H9 (cell line): ENCODE results near the gene CYP2S1. TPM values are rescaled to one million over a fixed set of nuclear protein-coding genes. Genes with fewer than 3 reads are reported as not detected.
A peak's percentile ranks its signal among the peaks of the same experiment; 100 is the strongest.

ENCODE experiments used
- DNase-seq: peaks from one replicate; pipeline ENCODE4 v3.0.0-alpha.2; 2017
- H2AFZ ChIP-seq: one replicate; pipeline ENCODE4 v1.6.1; 2013; ENCODE audit warnings: mild to moderate bottlenecking, low read length, control low read depth, moderate library complexity
- H2AK5ac ChIP-seq: 2 replicates; pipeline ENCODE4 v1.6.1; 2013; ENCODE audit warnings: low read length, control low read depth, mixed read lengths; ENCODE audit not compliant: insufficient read length
- H2BK120ac ChIP-seq: one replicate; pipeline ENCODE4 v1.6.1; 2013; ENCODE audit warnings: low read depth, mild to moderate bottlenecking, low read length, control low read depth, inconsistent platforms; ENCODE audit not compliant: poor library complexity, severe bottlenecking
- H2BK12ac ChIP-seq: 2 replicates; pipeline ENCODE4 v1.6.1; 2013; ENCODE audit warnings: low read length, control low read depth, mixed read lengths, low read depth; ENCODE audit not compliant: insufficient read length
- H2BK15ac ChIP-seq: 2 replicates; pipeline ENCODE4 v1.6.1; 2013; ENCODE audit warnings: low read depth, low read length, control low read depth
- H2BK20ac ChIP-seq: one replicate; pipeline ENCODE4 v1.6.1; 2013; ENCODE audit warnings: low read depth, mild to moderate bottlenecking, low read length, control low read depth, inconsistent platforms; ENCODE audit not compliant: poor library complexity, severe bottlenecking
- H2BK5ac ChIP-seq: 2 replicates; pipeline ENCODE4 v1.6.1; 2013; ENCODE audit warnings: low read length, control low read depth, mixed read lengths; ENCODE audit not compliant: insufficient read length
- H3K14ac ChIP-seq: 2 replicates; pipeline ENCODE4 v1.6.1; 2013; ENCODE audit warnings: low read length, control low read depth; ENCODE audit not compliant: insufficient read depth
- H3K18ac ChIP-seq: 2 replicates; pipeline ENCODE4 v1.6.1; 2013; ENCODE audit warnings: low read depth, mild to moderate bottlenecking, mixed read lengths, low read length, control low read depth; ENCODE audit not compliant: insufficient read length
- H3K23ac ChIP-seq: 2 replicates; pipeline ENCODE4 v1.6.1; 2013; ENCODE audit warnings: low read length, control low read depth, mixed read lengths, low read depth; ENCODE audit not compliant: insufficient read length
- H3K23me2 ChIP-seq: 2 replicates; pipeline ENCODE4 v1.6.1; 2013; ENCODE audit warnings: low read depth, mild to moderate bottlenecking, mixed read lengths, low read length, control low read depth; ENCODE audit not compliant: insufficient read length, poor library complexity, severe bottlenecking
- H3K27ac ChIP-seq: 2 replicates; pipeline ENCODE4 v1.5.1; 2013; ENCODE audit warnings: low read length, control low read depth, mixed read lengths, low read depth; ENCODE audit not compliant: insufficient read length
- H3K27me3 ChIP-seq: 2 replicates; pipeline ENCODE4 v1.6.1; 2013; ENCODE audit warnings: low read length, control low read depth, inconsistent platforms; ENCODE audit not compliant: insufficient read depth
- H3K4ac ChIP-seq: 2 replicates; pipeline ENCODE4 v1.6.1; 2013; ENCODE audit warnings: low read depth, mild to moderate bottlenecking, control low read depth, inconsistent platforms, low read length, moderate library complexity
- H3K4me1 ChIP-seq: 2 replicates; pipeline ENCODE4 v1.6.1; 2013; ENCODE audit warnings: low read length, control low read depth, inconsistent platforms; ENCODE audit not compliant: insufficient read depth
- H3K4me2 ChIP-seq: 2 replicates; pipeline ENCODE4 v1.6.1; 2013; ENCODE audit warnings: low read length, control low read depth, mixed read lengths; ENCODE audit not compliant: insufficient read length, insufficient read depth
- H3K56ac ChIP-seq: 2 replicates; pipeline ENCODE4 v1.6.1; 2013; ENCODE audit warnings: low read depth, mild to moderate bottlenecking, mixed read lengths, low read length, control low read depth; ENCODE audit not compliant: insufficient read length
- H3K79me1 ChIP-seq: 2 replicates; pipeline ENCODE4 v1.6.1; 2013; ENCODE audit warnings: low read depth, mild to moderate bottlenecking, moderate library complexity, low read length, control low read depth, inconsistent platforms; ENCODE audit not compliant: insufficient read depth, poor library complexity, severe bottlenecking
- H3K79me2 ChIP-seq: 2 replicates; pipeline ENCODE4 v1.6.1; 2013; ENCODE audit warnings: low read length, control low read depth, inconsistent platforms; ENCODE audit not compliant: insufficient read depth
- H3K9ac ChIP-seq: 2 replicates; pipeline ENCODE4 v1.6.1; 2013; ENCODE audit warnings: low read length, control low read depth, mixed read lengths; ENCODE audit not compliant: insufficient read length; ENCODE audit errors: extremely low read depth
- H3K9me3 ChIP-seq: one replicate; pipeline ENCODE4 v1.6.1; 2013; ENCODE audit warnings: low read depth, low read length, inconsistent platforms; ENCODE audit not compliant: control insufficient read depth
- H3T11ph ChIP-seq: one replicate; pipeline ENCODE4 v1.6.1; 2013; ENCODE audit warnings: mild to moderate bottlenecking, low read length, control low read depth, inconsistent platforms
- H4K20me1 ChIP-seq: one replicate; pipeline ENCODE4 v1.6.1; 2013; ENCODE audit not compliant: control insufficient read depth, insufficient read length, insufficient read depth
- H4K5ac ChIP-seq: 2 replicates; pipeline ENCODE4 v1.6.1; 2013; ENCODE audit warnings: low read depth, mild to moderate bottlenecking, mixed read lengths, low read length, control low read depth; ENCODE audit not compliant: insufficient read length
- H4K8ac ChIP-seq: replicated peaks from 2 replicates; pipeline ENCODE4 v1.6.1; 2013; ENCODE audit warnings: low read length, control low read depth, mixed read lengths, low read depth; ENCODE audit not compliant: insufficient read length
- H4K91ac ChIP-seq: 2 replicates; pipeline ENCODE4 v1.6.1; 2013; ENCODE audit warnings: low read depth, mild to moderate bottlenecking, moderate library complexity, mixed read lengths, low read length, control low read depth; ENCODE audit not compliant: insufficient read length
- H3K27ac Mint-ChIP-seq, 3 experiments: 2 replicates in 2 of 3; 3 replicates in 1 of 3; pipeline ENCODE4 v1.8.0; 2020 to 2021; ENCODE audit warnings: mixed read lengths in 3 of 3, mild to moderate bottlenecking in 1 of 3, moderate library complexity in 1 of 3
- H3K27me3 Mint-ChIP-seq: 2 replicates; pipeline ENCODE4 v1.8.0; 2021; ENCODE audit warnings: low read depth, mild to moderate bottlenecking, moderate library complexity, mixed read lengths
- H3K36me3 Mint-ChIP-seq, 3 experiments: 2 replicates in 2 of 3; 3 replicates in 1 of 3; pipeline ENCODE4 v1.8.0; 2020 to 2021; ENCODE audit warnings: low read depth in 3 of 3, mixed read lengths in 3 of 3; ENCODE audit not compliant: insufficient read depth in 1 of 3
- H3K4me1 Mint-ChIP-seq, 2 experiments: 2 replicates each; pipeline ENCODE4 v1.8.0; 2020; ENCODE audit warnings: mixed read lengths in 2 of 2
- H3K4me3 Mint-ChIP-seq, 2 experiments: 2 replicates in 1 of 2; 3 replicates in 1 of 2; pipeline ENCODE4 v1.8.0; 2020 to 2021; ENCODE audit warnings: mild to moderate bottlenecking in 2 of 2, mixed read lengths in 2 of 2, moderate library complexity in 1 of 2
- H3K9me3 Mint-ChIP-seq, 2 experiments: 2 replicates in 1 of 2; 3 replicates in 1 of 2; pipeline ENCODE4 v1.8.0; 2020; ENCODE audit warnings: mild to moderate bottlenecking in 2 of 2, mixed read lengths in 2 of 2, moderate library complexity in 1 of 2
- CTCF ChIP-seq: fragments of 200-600 bp; sonication (generic); conservative IDR thresholded peaks from 3 replicates; pipeline ENCODE4 v1.8.0; 2021; ENCODE audit warnings: antibody characterized with exemption, mild to moderate bottlenecking
- WGBS: extraction: QIAGEN DNeasy Blood & Tissue Kit; methylation state at CpG from one replicate; pipeline ENCODE4 v1.1.7; 2013; ENCODE audit warnings: missing lambda C conversion rate, low lambda C conversion rate, mixed read lengths; ENCODE audit not compliant: insufficient read length; ENCODE audit errors: extremely low coverage; 5-methylcytosine and 5-hydroxymethylcytosine counted together
- long read RNA-seq: library from polyadenylated mRNA; unstranded; transcript quantifications from one replicate; pipeline ENCODE4 v2.0.0, GENCODE V29; 2020
- total RNA-seq: library from RNA; stranded (reverse); gene quantifications from 2 replicates; pipeline ENCODE4 v1.2.1, GENCODE V29; 2021

Gene CYP2S1
- total RNA-seq, result 159 and 175 TPM in 2 replicates
- long read RNA-seq, transcript CYP2S1-201 (9 exons, 2,782 nt), result major isoform, 140 of 213 reads
- long read RNA-seq, partial matches to known transcripts, result 20 of 213 reads
- long read RNA-seq, other reads (novel, unspliced or antisense), result 51 of 213 reads

GRCh38 chr19:41192574-41193429 lies at the start of gene CYP2S1:
Gene CYP2S1 (plus strand): TSS chr19:41193219. CDS start chr19:41193265, 46 bp downstream.
- H4K20me1 ChIP-seq, result peaks cover 2% of the 10 kb centered on the region
- no peak within 1 kb of the TSS for H3T11ph ChIP-seq
- H3K4me2 ChIP-seq, result peak within 1 kb of the TSS; percentile 76
- H3K27me3 ChIP-seq, result no peaks in the 10 kb centered on the region
- no CpG with 5 or more reads among the region's 58 CpGs for WGBS
- no peak within 1 kb of the TSS for H3K56ac ChIP-seq
- H2BK15ac ChIP-seq, result no peak within 1 kb of the TSS
- no peak within 1 kb of the TSS for H2AFZ ChIP-seq
- no peak within 1 kb of the TSS for H4K8ac ChIP-seq
- peak; percentile 78 for DNase-seq
- peaks cover 17 to 42% (median 36%) of the 10 kb centered on the region in 3 experiments for H3K36me3 Mint-ChIP-seq
- H3K79me1 ChIP-seq, result peaks cover 3% of the 10 kb centered on the region
- H3K23ac ChIP-seq, result no peak within 1 kb of the TSS
- H3K18ac ChIP-seq, result no peak within 1 kb of the TSS
- no peak within 1 kb of the TSS for H2BK20ac ChIP-seq
- H3K9me3 ChIP-seq, result no peaks in the 10 kb centered on the region
- no peak within 1 kb of the TSS for H2BK5ac ChIP-seq
- H3K79me2 ChIP-seq, result peaks cover 24% of the 10 kb centered on the region; the same call in 1 of the 2 replicates
- no peak within 1 kb of the TSS for H2BK12ac ChIP-seq
- peak within 1 kb of the TSS; percentile 95 to 97 for H3K4me3 Mint-ChIP-seq
- H3K4me1 ChIP-seq, result peaks cover 15% of the 10 kb centered on the region; the same call in 1 of the 2 replicates
- no peak for TF ChIP-seq CTCF
- H3K27ac Mint-ChIP-seq, result peak within 1 kb of the TSS; percentile 69 to 93 (median 89)
- no peaks in the 10 kb centered on the region for H3K9me3 Mint-ChIP-seq
- H4K5ac ChIP-seq, result no peak within 1 kb of the TSS
- H3K23me2 ChIP-seq, result peaks cover 16% of the 10 kb centered on the region
- no peak within 1 kb of the TSS for H2AK5ac ChIP-seq
- no peaks in the 10 kb centered on the region for H3K27me3 Mint-ChIP-seq
- H3K9ac ChIP-seq, result peak within 1 kb of the TSS; percentile 61
- peaks cover 55 to 73% of the 10 kb centered on the region in 2 experiments for H3K4me1 Mint-ChIP-seq
- H3K14ac ChIP-seq, result peak within 1 kb of the TSS; percentile 30
- H2BK120ac ChIP-seq, result no peak within 1 kb of the TSS
- H3K4ac ChIP-seq, result no peak within 1 kb of the TSS
- no peak within 1 kb of the TSS for H4K91ac ChIP-seq
- H3K27ac ChIP-seq, result no peak within 1 kb of the TSS
